HCT116 (cell line): ENCODE measurements around the gene LHX4. TPM values are rescaled to one million over a fixed set of nuclear protein-coding genes. Genes with fewer than 3 reads are reported as not detected.

Experiments used
- ATAC-seq: fragments of 200-7000 bp; cut with Tn5 transposase; 2 replicates; pipeline ENCODE4 v1.9.1; 2020; ENCODE audit warnings: mild to moderate bottlenecking, moderate library complexity
- BruUV-seq: library from RNA; stranded (reverse); fragments of 400-500 nt; replicated peaks from 2 replicates; lab custom pipeline; 2021; lab: Mats Ljungman, UMichigan
- CTCF ChIA-PET: fragments of 300-600 bp; sonication (Branson Sonifier 250); formaldehyde crosslinking; loops from one replicate; lab custom pipeline; 2021; ENCODE audit warnings: antibody characterized with exemption; lab: Charles Lee
- POLR2A ChIA-PET: fragments of 300-600, 350-600 bp; sonication (Branson Sonifier 250); formaldehyde crosslinking; loops from one replicate; lab custom pipeline; 2021; ENCODE audit warnings: antibody characterized with exemption; lab: Charles Lee
- RAD21 ChIA-PET, 2 experiments: fragments of 300-600 bp; sonication (Branson Sonifier 250); formaldehyde crosslinking; loops; one replicate each; lab custom pipeline; 2023; ENCODE audit warnings: low total read pairs in 2 of 2; ENCODE audit not compliant: uncharacterized antibody in 2 of 2, unreplicated experiment in 2 of 2, low non-redundant PET in 1 of 2; lab: Charles Lee
- DNase-seq: peaks from one replicate; pipeline ENCODE4 v3.0.0-alpha.2; 2010; ENCODE audit warnings: low read depth, low spot score
- H2AFZ ChIP-seq: fragments of 200-600 bp; shearing (Covaris generic), sonication (generic); 2 replicates; pipeline ENCODE4 v1.6.1; 2017; ENCODE audit warnings: low read depth, mixed run types, mixed read lengths, antibody characterized with exemption, low read length; ENCODE audit not compliant: poor library complexity, severe bottlenecking
- H3K27ac ChIP-seq: 2 replicates; pipeline ENCODE4 v1.5.1; 2012; ENCODE audit warnings: low read depth, low read length
- H3K27me3 ChIP-seq: fragments of 200-600 bp; sonication (generic); 2 replicates; pipeline ENCODE4 v1.6.1; 2016; ENCODE audit warnings: mixed run types, low read length, mixed read lengths; ENCODE audit not compliant: insufficient read depth
- H3K36me3 ChIP-seq, 2 experiments: fragments of 200-500 bp in 1 of 2; fragments of 200-600 bp in 1 of 2; sonication (Bioruptor generic) in 1 of 2; sonication (generic) in 1 of 2; 2 replicates each; pipeline versions ENCODE4 v1.5.1 to v1.6.1; 2014 to 2016; ENCODE audit warnings: low read length in 2 of 2, inconsistent platforms in 1 of 2, mixed read lengths in 1 of 2, mixed run types in 1 of 2; ENCODE audit not compliant: insufficient read depth in 2 of 2, control insufficient read depth in 1 of 2
- H3K4me1 ChIP-seq, 2 experiments: fragments of 200-600 bp in 1 of 2; sonication (generic) in 1 of 2; 2 replicates each; pipeline versions ENCODE4 v1.5.1 to v1.6.1; 2012 to 2017; ENCODE audit warnings: low read length in 2 of 2, inconsistent platforms in 1 of 2, mild to moderate bottlenecking in 1 of 2, mixed read lengths in 1 of 2, mixed run types in 1 of 2, moderate library complexity in 1 of 2; ENCODE audit not compliant: insufficient read depth in 2 of 2, control insufficient read depth in 1 of 2
- H3K4me2 ChIP-seq: fragments of 200-600 bp; sonication (generic); 2 replicates; pipeline ENCODE4 v1.6.1; 2017; ENCODE audit warnings: mixed run types, low read length, mixed read lengths
- H3K4me3 ChIP-seq, 2 experiments: fragments of 200-600 bp in 1 of 2; sonication (generic) in 1 of 2; replicated peaks in 1 of 2; 2 replicates each; pipeline ENCODE4 v1.5.1; 2011 to 2016; ENCODE audit warnings: low read length in 2 of 2, control low read depth in 1 of 2, low read depth in 1 of 2, mild to moderate bottlenecking in 1 of 2, mixed read lengths in 1 of 2, mixed run types in 1 of 2
- H3K79me2 ChIP-seq: fragments of 200-600 bp; sonication (generic); 2 replicates; pipeline ENCODE4 v1.6.1; 2017; ENCODE audit warnings: mild to moderate bottlenecking, mixed run types, low read length, moderate library complexity, mixed read lengths; ENCODE audit not compliant: insufficient read depth
- H3K9ac ChIP-seq: fragments of 200-600 bp; sonication (generic); 2 replicates; pipeline ENCODE4 v1.6.1; 2016; ENCODE audit warnings: low read length, mixed read lengths
- H3K9me2 ChIP-seq: fragments of 200-600 bp; sonication (generic), shearing (Covaris generic); 2 replicates; pipeline ENCODE4 v1.6.1; 2017; ENCODE audit warnings: mixed run types, mild to moderate bottlenecking, moderate library complexity; ENCODE audit not compliant: insufficient read depth
- H3K9me3 ChIP-seq, 2 experiments: fragments of 200-500 bp in 1 of 2; fragments of 200-600 bp in 1 of 2; sonication (Bioruptor generic) in 1 of 2; sonication (generic) in 1 of 2; 2 replicates each; pipeline ENCODE4 v1.6.1; 2014 to 2017; ENCODE audit warnings: low read length in 2 of 2, mixed read lengths in 2 of 2, inconsistent platforms in 1 of 2, low read depth in 1 of 2, mild to moderate bottlenecking in 1 of 2, mixed run types in 1 of 2, moderate library complexity in 1 of 2; ENCODE audit not compliant: control insufficient read depth in 1 of 2, insufficient read depth in 1 of 2
- H4K20me1 ChIP-seq: fragments of 200-600 bp; sonication (generic), shearing (Covaris generic); 2 replicates; pipeline ENCODE4 v1.6.1; 2017; ENCODE audit warnings: mixed run types, mild to moderate bottlenecking, moderate library complexity; ENCODE audit not compliant: insufficient read depth
- EGR1 ChIP-seq: IDR thresholded peaks from 2 replicates; pipeline ENCODE4 v1.6.1; 2012; ENCODE audit warnings: low read depth
- ELF1 ChIP-seq: IDR thresholded peaks from 2 replicates; pipeline ENCODE4 v1.6.1; 2012; ENCODE audit warnings: low read depth, borderline replicate concordance
- EZH2phosphoT487 ChIP-seq: fragments of 200-600 bp; IDR thresholded peaks from 2 replicates; pipeline ENCODE4 v1.6.1; 2018; ENCODE audit warnings: antibody characterized with exemption, borderline replicate concordance
- RAD21 ChIP-seq: IDR thresholded peaks from 2 replicates; pipeline ENCODE4 v1.6.1; 2012; ENCODE audit warnings: low read depth, mild to moderate bottlenecking
- SIN3A ChIP-seq: IDR thresholded peaks from 2 replicates; pipeline ENCODE4 v1.6.1; 2012; ENCODE audit warnings: low read depth
- SP1 ChIP-seq: IDR thresholded peaks from 2 replicates; pipeline ENCODE4 v1.6.1; 2012; ENCODE audit warnings: low read depth
- TCF7L2 ChIP-seq: IDR thresholded peaks from 2 replicates; pipeline ENCODE4 v1.7.0; 2011; ENCODE audit warnings: borderline replicate concordance, inconsistent platforms; ENCODE audit not compliant: insufficient read depth, insufficient read length; ENCODE audit errors: extremely low read depth
- YY1 ChIP-seq: IDR thresholded peaks from 2 replicates; pipeline ENCODE4 v1.6.1; 2011; ENCODE audit warnings: low read length, low read depth, moderate library complexity, mild to moderate bottlenecking; ENCODE audit not compliant: insufficient replicate concordance; ENCODE audit errors: extremely low read depth
- ZFX ChIP-seq: fragments of 450-650 bp; IDR thresholded peaks from 2 replicates; pipeline ENCODE4 v1.6.1; 2017
- intact Hi-C: fragments of 100-400 bp; cut with micrococcal nuclease; formaldehyde crosslinking; loops from 2 replicates; pipeline ENCODE4 v1.10.0; 2022
- total RNA-seq: library from RNA; stranded (reverse); gene quantifications from one replicate; pipeline ENCODE4 v1.2.1, GENCODE V29; 2021; ENCODE audit not compliant: unreplicated experiment
- TF ChIP-seq, protein P1 (sequence below), 3 experiments: fragments of 200-600 bp in 1 of 3; sonication (generic) in 1 of 3; IDR thresholded peaks in 2 of 3; conservative IDR thresholded peaks in 1 of 3; 2 replicates each; pipeline ENCODE4 v1.5.1; 2012 to 2017; ENCODE audit warnings: low read depth in 2 of 3, low read length in 2 of 3, antibody characterized with exemption in 1 of 3, borderline replicate concordance in 1 of 3, control low read depth in 1 of 3, mild to moderate bottlenecking in 1 of 3, mixed read lengths in 1 of 3, mixed run types in 1 of 3, moderate library complexity in 1 of 3; ENCODE audit not compliant: insufficient read depth in 1 of 3
- TF ChIP-seq, protein P2 (sequence below): IDR thresholded peaks from 2 replicates; pipeline ENCODE4 v1.6.1; 2012
- TF ChIP-seq, protein P3 (sequence below): IDR thresholded peaks from 2 replicates; pipeline ENCODE4 v1.6.1; 2012
- TF ChIP-seq, protein P4 (sequence below): IDR thresholded peaks from 2 replicates; pipeline ENCODE4 v1.6.1; 2011; ENCODE audit warnings: mild to moderate bottlenecking, low read length, moderate library complexity; ENCODE audit not compliant: insufficient replicate concordance; ENCODE audit errors: extremely low read depth

The LHX4 gene
- total RNA-seq, 1 experiment from 2014 or later = 0.44 TPM

DNA sequence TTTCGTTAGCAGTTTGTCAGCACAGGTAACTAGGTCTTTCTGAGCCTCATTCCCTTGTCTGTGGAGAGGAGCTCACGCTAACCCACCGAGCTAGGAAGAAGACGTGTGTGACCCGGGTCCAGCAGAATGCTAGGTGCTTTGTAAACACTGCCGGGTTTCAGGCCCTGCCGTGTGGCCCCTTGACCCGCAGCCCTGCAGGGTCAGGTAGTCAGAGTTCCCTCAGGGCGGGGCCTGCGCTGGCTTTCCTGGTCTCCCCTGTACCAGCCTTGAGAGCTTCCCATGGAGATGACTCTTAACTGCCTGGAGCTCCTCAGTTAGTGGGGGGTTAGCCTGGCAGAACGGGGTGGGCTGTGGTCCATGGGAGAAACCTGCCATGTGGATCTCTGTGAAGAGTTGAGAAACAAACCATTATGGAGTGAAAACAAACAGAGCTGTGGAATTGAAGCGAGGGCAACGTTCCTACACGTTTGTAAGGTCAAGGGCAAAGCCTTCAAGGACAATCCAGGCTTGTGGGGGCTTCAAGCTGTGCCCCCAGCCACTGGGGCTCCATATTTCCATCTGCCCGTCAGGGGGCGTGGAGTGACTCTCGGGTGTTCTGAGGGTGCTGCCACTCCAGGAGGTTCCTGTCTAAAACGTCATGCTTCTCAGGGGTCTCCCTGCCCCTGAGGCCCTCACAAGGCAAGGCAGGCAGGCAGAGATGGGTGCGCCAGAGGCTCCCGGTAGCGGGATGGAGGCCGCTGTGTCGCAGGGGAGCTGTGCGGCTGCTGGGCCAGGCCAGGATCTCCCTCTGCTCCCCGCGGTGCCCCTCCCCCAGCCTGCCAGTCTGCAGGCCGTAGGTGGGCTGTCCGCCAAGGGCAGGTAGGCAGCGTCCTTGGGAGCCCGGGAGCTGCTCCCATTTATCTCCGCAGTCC is 23.8 kb downstream of the LHX4 start:
- no peak for ATAC-seq
- BruUV-seq = no TSS peak
- Histone ChIP-seq H2AFZ (no peak overlapping the region), H3K4me2 (no peak overlapping the region), H3K9me3 (no peaks in the 10 kb centered on the region), H3K9ac (no peak overlapping the region), H3K27me3 (no peaks in the 10 kb centered on the region), H3K4me3 (no peak overlapping the region)
- CTCF ChIA-PET = interaction anchor here (0.7 to 1.6 kb wide), 8 partner anchors 10 to 224 kb away, joined by 3 to 8 read pairs (median 4); no protein-coding TSS in a partner anchor
- TF ChIP-seq, protein P1, sequence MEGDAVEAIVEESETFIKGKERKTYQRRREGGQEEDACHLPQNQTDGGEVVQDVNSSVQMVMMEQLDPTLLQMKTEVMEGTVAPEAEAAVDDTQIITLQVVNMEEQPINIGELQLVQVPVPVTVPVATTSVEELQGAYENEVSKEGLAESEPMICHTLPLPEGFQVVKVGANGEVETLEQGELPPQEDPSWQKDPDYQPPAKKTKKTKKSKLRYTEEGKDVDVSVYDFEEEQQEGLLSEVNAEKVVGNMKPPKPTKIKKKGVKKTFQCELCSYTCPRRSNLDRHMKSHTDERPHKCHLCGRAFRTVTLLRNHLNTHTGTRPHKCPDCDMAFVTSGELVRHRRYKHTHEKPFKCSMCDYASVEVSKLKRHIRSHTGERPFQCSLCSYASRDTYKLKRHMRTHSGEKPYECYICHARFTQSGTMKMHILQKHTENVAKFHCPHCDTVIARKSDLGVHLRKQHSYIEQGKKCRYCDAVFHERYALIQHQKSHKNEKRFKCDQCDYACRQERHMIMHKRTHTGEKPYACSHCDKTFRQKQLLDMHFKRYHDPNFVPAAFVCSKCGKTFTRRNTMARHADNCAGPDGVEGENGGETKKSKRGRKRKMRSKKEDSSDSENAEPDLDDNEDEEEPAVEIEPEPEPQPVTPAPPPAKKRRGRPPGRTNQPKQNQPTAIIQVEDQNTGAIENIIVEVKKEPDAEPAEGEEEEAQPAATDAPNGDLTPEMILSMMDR (IDR thresholded peaks at IDR 0.05 in 2 of 3, conservative IDR thresholded peaks at IDR 0.05 in 1 of 3; ENCODE audit: borderline replicate concordance in 1 of 3, insufficient read depth in 1 of 3, low read depth in 2 of 3, low read length in 2 of 3) = no peak
- no peak for TF ChIP-seq EGR1
- TF ChIP-seq, all 23 proteins: peak for 0
- intact Hi-C loops = loop anchor here (5.0 kb wide), 1 partner anchor 67 kb away; no protein-coding TSS in a partner anchor
- POLR2A ChIA-PET = no interaction called here
- Histone ChIP-seq H3K79me2 (no peaks in the 10 kb centered on the region), H4K20me1 (no peaks in the 10 kb centered on the region), H3K27ac (no peak overlapping the region), H3K4me1 (peaks cover 0 to 4% of the 10 kb centered on the region in 2 experiments; a peak in 1 of 4 replicates), H3K9me2 (no peaks in the 10 kb centered on the region), H3K36me3 (no peaks in the 10 kb centered on the region)
- RAD21 ChIA-PET = interaction anchor here in 1 of 2 experiments (1.3 kb wide), 1 partner anchor 162 kb away, joined by 3 read pairs; no protein-coding TSS in a partner anchor
- no peak for DNase-seq

DNA sequence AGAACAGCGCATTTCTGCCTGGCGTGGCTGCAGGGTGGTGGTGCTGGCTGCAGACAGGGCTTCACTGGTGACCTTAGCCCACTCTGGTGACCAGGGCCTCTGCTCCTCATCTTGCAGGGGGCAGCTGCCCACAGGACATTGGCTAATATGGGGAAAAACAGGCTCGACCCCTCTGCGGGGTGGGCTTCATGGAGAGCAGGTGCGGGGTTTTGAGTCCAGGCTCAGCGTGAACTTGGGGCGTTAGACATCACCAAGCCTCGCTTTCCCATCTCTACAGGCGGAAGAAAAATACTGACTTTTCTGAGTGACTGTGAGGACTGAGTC is 24.4 kb downstream of the LHX4 start:
- Histone ChIP-seq H3K4me3 (no peak overlapping the region), H2AFZ (no peak overlapping the region), H3K4me2 (no peak overlapping the region), H3K9me3 (no peaks in the 10 kb centered on the region), H3K4me1 (no peaks in the 10 kb centered on the region; a peak in 1 of 4 replicates), H3K36me3 (no peaks in the 10 kb centered on the region), H3K79me2 (no peaks in the 10 kb centered on the region), H3K9me2 (no peaks in the 10 kb centered on the region), H3K27ac (no peak overlapping the region), H4K20me1 (no peaks in the 10 kb centered on the region), H3K27me3 (no peaks in the 10 kb centered on the region), H3K9ac (no peak overlapping the region)
- no TSS peak for BruUV-seq
- ChIA-PET RAD21 (no interaction called here), POLR2A (no interaction called here), CTCF (interaction anchor here (1.0 kb wide), 1 partner anchor 67 kb away, joined by 3 read pairs; no protein-coding TSS in a partner anchor)
- no peak for DNase-seq
- ATAC-seq = no peak
- intact Hi-C loops = loop anchor here (5.0 kb wide), 1 partner anchor 67 kb away; no protein-coding TSS in a partner anchor
- TF ChIP-seq ZFX (no peak), TCF7L2 (no peak), SP1 (no peak), RAD21 (no peak), SIN3A (no peak), ELF1 (no peak), EZH2phosphoT487 (no peak), YY1 (no peak)
- TF ChIP-seq, protein P2, sequence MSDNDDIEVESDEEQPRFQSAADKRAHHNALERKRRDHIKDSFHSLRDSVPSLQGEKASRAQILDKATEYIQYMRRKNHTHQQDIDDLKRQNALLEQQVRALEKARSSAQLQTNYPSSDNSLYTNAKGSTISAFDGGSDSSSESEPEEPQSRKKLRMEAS = no peak
- TF ChIP-seq, protein P3, sequence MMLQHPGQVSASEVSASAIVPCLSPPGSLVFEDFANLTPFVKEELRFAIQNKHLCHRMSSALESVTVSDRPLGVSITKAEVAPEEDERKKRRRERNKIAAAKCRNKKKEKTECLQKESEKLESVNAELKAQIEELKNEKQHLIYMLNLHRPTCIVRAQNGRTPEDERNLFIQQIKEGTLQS = no peak
- TF ChIP-seq, protein P4, sequence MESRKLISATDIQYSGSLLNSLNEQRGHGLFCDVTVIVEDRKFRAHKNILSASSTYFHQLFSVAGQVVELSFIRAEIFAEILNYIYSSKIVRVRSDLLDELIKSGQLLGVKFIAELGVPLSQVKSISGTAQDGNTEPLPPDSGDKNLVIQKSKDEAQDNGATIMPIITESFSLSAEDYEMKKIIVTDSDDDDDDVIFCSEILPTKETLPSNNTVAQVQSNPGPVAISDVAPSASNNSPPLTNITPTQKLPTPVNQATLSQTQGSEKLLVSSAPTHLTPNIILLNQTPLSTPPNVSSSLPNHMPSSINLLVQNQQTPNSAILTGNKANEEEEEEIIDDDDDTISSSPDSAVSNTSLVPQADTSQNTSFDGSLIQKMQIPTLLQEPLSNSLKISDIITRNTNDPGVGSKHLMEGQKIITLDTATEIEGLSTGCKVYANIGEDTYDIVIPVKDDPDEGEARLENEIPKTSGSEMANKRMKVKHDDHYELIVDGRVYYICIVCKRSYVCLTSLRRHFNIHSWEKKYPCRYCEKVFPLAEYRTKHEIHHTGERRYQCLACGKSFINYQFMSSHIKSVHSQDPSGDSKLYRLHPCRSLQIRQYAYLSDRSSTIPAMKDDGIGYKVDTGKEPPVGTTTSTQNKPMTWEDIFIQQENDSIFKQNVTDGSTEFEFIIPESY = no peak
